GM13977 (cell line): ENCODE results near the gene ARHGEF33.

Experiments used
- DNase-seq: peaks from one replicate; pipeline ENCODE4 v3.0.0; 2012; ENCODE audit warnings: low spot score
- in situ Hi-C: fragments of 300-500 bp; cut with MboI; formaldehyde crosslinking; loops from one replicate; pipeline ENCODE4 v1.12.0; 2022; ENCODE audit warnings: low sequenced_read_pairs, low pct_unique_long_range_greater_than_20kb, mixed read lengths, inconsistent platforms; ENCODE audit not compliant: unreplicated experiment
- TF ChIP-seq, protein P1 (sequence below): IDR thresholded peaks from 2 replicates; pipeline ENCODE4 v1.5.1; 2012; ENCODE audit warnings: mild to moderate bottlenecking, control low read depth; ENCODE audit not compliant: insufficient read depth; ENCODE audit errors: extremely low read depth, missing control alignments

The ARHGEF33 gene

DNA sequence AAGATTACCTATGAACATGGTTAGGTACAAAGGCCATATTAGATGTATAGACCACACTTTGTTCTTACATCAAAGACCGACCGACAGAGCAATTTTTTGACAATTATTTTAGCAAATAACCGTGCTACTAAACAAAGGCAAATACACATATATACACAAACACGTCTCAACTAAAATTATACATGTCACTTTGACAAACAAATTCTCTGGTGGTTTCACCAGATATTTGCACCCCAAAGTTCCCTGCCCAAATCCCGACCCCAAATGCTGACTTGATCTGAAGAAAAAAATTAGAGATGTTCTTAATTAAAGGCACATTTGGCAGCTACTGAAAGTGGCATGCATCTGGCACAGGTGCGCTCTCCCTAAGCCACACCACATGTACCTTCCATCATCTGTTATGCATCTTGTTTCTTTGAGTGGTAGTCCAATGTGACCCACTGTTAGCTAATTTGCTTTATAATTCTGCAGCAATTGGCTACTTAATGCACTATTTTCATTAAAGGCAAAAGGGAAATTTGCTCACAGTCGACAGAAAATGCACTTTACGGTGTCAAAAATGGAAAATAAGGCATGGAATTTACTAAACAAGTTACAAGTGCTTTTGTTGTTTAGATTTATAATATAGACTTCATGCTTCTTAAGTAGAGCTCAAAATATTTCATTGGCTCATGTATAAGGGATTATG is 92.1 kb downstream of the ARHGEF33 start:
- in situ Hi-C loops: no loop called here
- TF ChIP-seq, protein P1, sequence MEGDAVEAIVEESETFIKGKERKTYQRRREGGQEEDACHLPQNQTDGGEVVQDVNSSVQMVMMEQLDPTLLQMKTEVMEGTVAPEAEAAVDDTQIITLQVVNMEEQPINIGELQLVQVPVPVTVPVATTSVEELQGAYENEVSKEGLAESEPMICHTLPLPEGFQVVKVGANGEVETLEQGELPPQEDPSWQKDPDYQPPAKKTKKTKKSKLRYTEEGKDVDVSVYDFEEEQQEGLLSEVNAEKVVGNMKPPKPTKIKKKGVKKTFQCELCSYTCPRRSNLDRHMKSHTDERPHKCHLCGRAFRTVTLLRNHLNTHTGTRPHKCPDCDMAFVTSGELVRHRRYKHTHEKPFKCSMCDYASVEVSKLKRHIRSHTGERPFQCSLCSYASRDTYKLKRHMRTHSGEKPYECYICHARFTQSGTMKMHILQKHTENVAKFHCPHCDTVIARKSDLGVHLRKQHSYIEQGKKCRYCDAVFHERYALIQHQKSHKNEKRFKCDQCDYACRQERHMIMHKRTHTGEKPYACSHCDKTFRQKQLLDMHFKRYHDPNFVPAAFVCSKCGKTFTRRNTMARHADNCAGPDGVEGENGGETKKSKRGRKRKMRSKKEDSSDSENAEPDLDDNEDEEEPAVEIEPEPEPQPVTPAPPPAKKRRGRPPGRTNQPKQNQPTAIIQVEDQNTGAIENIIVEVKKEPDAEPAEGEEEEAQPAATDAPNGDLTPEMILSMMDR: no peak
- no peak for DNase-seq

GRCh38 chr2:38982498-38982897 is 92.8 kb downstream of the ARHGEF33 start:
- no peak for DNase-seq
- TF ChIP-seq, protein P1: no peak
- in situ Hi-C loops: no loop called here

GRCh38 chr2:38988716-38989115 is 99.0 kb downstream of the ARHGEF33 start:
- TF ChIP-seq, protein P1: no peak
- in situ Hi-C loops: no loop called here
- no peak for DNase-seq

- no peak for DNase-seq
- in situ Hi-C loops: no loop called here
- TF ChIP-seq, protein P1: no peak
Observed at GRCh38 chr2:38991899-38992298, 102.2 kb downstream of the ARHGEF33 start.

DNA sequence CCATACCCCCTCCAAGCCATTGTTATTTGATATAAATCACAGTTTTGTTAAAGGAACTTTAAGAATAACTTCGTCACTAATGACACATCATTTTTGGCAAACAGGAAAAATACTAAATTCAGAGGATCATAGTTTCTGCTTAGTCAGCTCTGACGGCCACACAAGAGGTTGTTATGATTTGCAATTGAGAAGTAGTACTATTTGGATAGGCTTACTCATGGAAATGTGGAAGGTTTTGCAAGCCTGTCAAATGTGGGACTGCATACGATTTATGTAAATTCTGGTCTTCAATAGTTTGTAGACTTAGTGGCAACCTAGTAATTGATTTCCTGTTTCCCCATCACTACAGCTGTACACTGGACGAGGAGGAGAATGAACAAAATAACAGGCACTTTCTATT is 108.1 kb downstream of the ARHGEF33 start:
- TF ChIP-seq, protein P1: no peak
- in situ Hi-C loops: no loop called here
- no peak for DNase-seq

DNA sequence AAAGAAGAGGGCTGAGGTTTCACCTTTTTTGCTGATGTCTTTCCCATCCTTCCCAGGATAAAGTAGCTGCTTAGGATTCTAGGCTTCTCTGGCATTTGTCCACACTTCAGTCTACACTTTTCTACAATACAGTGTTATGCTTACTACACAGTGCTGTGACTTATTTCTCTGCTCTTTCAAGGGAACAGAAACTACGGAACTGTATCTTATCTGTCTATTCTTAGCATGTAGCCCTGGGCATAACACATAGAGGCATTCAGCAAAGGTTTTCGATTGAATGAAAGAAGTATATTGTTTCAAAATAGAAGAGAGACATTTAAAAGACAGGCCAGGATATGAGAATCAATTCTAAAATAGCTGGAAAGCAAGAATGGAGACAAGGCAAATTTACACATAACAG is 110.9 kb downstream of the ARHGEF33 start:
- DNase-seq: no peak
- TF ChIP-seq, protein P1: no peak
- in situ Hi-C loops: no loop called here
